Fibroblast of lung (primary cell): ENCODE data around the gene CNN2. TPM values are rescaled to one million over a fixed set of nuclear protein-coding genes. Genes with fewer than 3 reads are reported as not detected.

ENCODE experiments used
- DNase-seq, 2 donors: peaks; one replicate each; pipeline versions ENCODE4 v3.0.0 to v3.0.0-alpha.2; 2010; ENCODE audit warnings: low read depth in 2 of 2
- H2AFZ ChIP-seq: 2 replicates; pipeline ENCODE4 v1.5.1; 2012; ENCODE audit warnings: low read length, control low read depth, inconsistent platforms
- H3K27ac ChIP-seq: 2 replicates; pipeline ENCODE4 v1.5.1; 2011; ENCODE audit warnings: low read length, control low read depth; ENCODE audit not compliant: insufficient read depth
- H3K27me3 ChIP-seq: 2 replicates; pipeline ENCODE4 v1.5.1; 2011; ENCODE audit warnings: mild to moderate bottlenecking, low read length; ENCODE audit not compliant: control insufficient read depth, insufficient read depth
- H3K36me3 ChIP-seq: 2 replicates; pipeline ENCODE4 v1.5.1; 2011; ENCODE audit warnings: low read length; ENCODE audit not compliant: control insufficient read depth, insufficient read depth
- H3K4me1 ChIP-seq: 2 replicates; pipeline ENCODE4 v1.5.1; 2011; ENCODE audit warnings: low read length; ENCODE audit not compliant: control insufficient read depth, insufficient read depth; ENCODE audit errors: extremely low read depth
- H3K4me2 ChIP-seq: 2 replicates; pipeline ENCODE4 v1.5.1; 2011; ENCODE audit warnings: low read length, control low read depth; ENCODE audit not compliant: insufficient read depth; ENCODE audit errors: extremely low read depth
- H3K4me3 ChIP-seq, 4 experiments: fragments of 200-600 bp in 1 of 4; sonication (generic) in 1 of 4; replicated peaks in 1 of 4; 2 replicates each; pipeline ENCODE4 v1.5.1; 2011 to 2016; ENCODE audit warnings: low read length in 4 of 4, low read depth in 3 of 4, mild to moderate bottlenecking in 3 of 4, control low read depth in 2 of 4, inconsistent platforms in 1 of 4, mixed read lengths in 1 of 4; ENCODE audit not compliant: insufficient read depth in 1 of 4; ENCODE audit errors: control extremely low read depth in 1 of 4
- H3K79me2 ChIP-seq: 2 replicates; pipeline ENCODE4 v1.5.1; 2012; ENCODE audit warnings: mild to moderate bottlenecking, low read length, inconsistent platforms; ENCODE audit not compliant: control insufficient read depth, insufficient read depth
- H3K9ac ChIP-seq: 2 replicates; pipeline ENCODE4 v1.5.1; 2011; ENCODE audit warnings: mild to moderate bottlenecking, low read length, control low read depth; ENCODE audit not compliant: insufficient read depth
- H3K9me3 ChIP-seq: 2 replicates; pipeline ENCODE4 v1.5.1; 2012; ENCODE audit warnings: low read depth, low read length; ENCODE audit not compliant: control insufficient read depth, insufficient read depth
- H4K20me1 ChIP-seq: 2 replicates; pipeline ENCODE4 v1.5.1; 2011; ENCODE audit warnings: low read length; ENCODE audit not compliant: control insufficient read depth, insufficient read depth; ENCODE audit errors: extremely low read depth
- CTCF ChIP-seq, 2 donors: IDR thresholded peaks in 1 of 2; conservative IDR thresholded peaks in 1 of 2; 1 replicate in 1 of 2; 2 replicates in 1 of 2; pipeline ENCODE4 v1.5.1; 2011 to 2012; ENCODE audit warnings: low read length in 2 of 2, control low read depth in 1 of 2, inconsistent platforms in 1 of 2, low read depth in 1 of 2, mild to moderate bottlenecking in 1 of 2
- EZH2 ChIP-seq: IDR thresholded peaks from 2 replicates; pipeline ENCODE4 v1.5.1; 2012; ENCODE audit warnings: low read length, control low read depth, mild to moderate bottlenecking; ENCODE audit errors: missing control alignments
- polyA plus RNA-seq, 2 donors: library from polyadenylated mRNA; depleted of rRNA in 1 of 2; stranded (reverse) in 1 of 2; unstranded in 1 of 2; fragments of >200 nt; gene quantifications; 2 replicates each; pipeline ENCODE4 v1.2.1, GENCODE V29; 2011 to 2012; ENCODE audit warnings: missing spikeins in 1 of 2
- total RNA-seq: library from RNA; depleted of rRNA; stranded (reverse); fragments of >200 nt; gene quantifications from 2 replicates; pipeline ENCODE4 v1.2.1, GENCODE V29; 2014

Gene CNN2
- total and polyA plus RNA-seq, 2 donors (not counting 1 experiment from before 2014, with no cell fraction given) = 194 to 473 TPM

- DNase-seq = no peak
- H3K4me3 ChIP-seq = no peak overlapping the region
- H3K9me3 ChIP-seq = no peaks in the 10 kb centered on the region
- no peak overlapping the region for H3K27ac ChIP-seq
- no peaks in the 10 kb centered on the region for H3K79me2 ChIP-seq
- no peak overlapping the region for H3K4me2 ChIP-seq
- no peaks in the 10 kb centered on the region for H3K4me1 ChIP-seq
- H3K9ac ChIP-seq = no peak overlapping the region
- H3K36me3 ChIP-seq = peaks cover 3% of the 10 kb centered on the region
- TF ChIP-seq EZH2 (no peak), CTCF (conservative IDR thresholded peaks at IDR 0.05 in 1 of 2, IDR thresholded peaks at IDR 0.05 in 1 of 2; ENCODE audit: low read depth in 1 of 2, low read length in 2 of 2) (no peak)
- H2AFZ ChIP-seq = no peak overlapping the region
- H4K20me1 ChIP-seq = no peaks in the 10 kb centered on the region
- no peaks in the 10 kb centered on the region for H3K27me3 ChIP-seq
Observed at GRCh38 chr19:1082928-1083816, 56.8 kb downstream of the CNN2 start.

- Histone ChIP-seq H2AFZ (no peak overlapping the region), H3K4me3 (no peak overlapping the region), H3K79me2 (no peaks in the 10 kb centered on the region), H3K27me3 (no peaks in the 10 kb centered on the region), H3K4me1 (no peaks in the 10 kb centered on the region), H3K4me2 (no peak overlapping the region), H3K36me3 (peaks cover 11% of the 10 kb centered on the region), H3K9me3 (no peaks in the 10 kb centered on the region), H4K20me1 (no peaks in the 10 kb centered on the region), H3K9ac (no peak overlapping the region), H3K27ac (no peak overlapping the region)
- TF ChIP-seq CTCF (conservative IDR thresholded peaks at IDR 0.05 in 1 of 2, IDR thresholded peaks at IDR 0.05 in 1 of 2; ENCODE audit: low read depth in 1 of 2, low read length in 2 of 2) (no peak), EZH2 (no peak)
- no peak for DNase-seq
Observed at GRCh38 chr19:1084024-1084868, 57.8 kb downstream of the CNN2 start.

- Histone ChIP-seq H3K36me3 (peaks cover 11% of the 10 kb centered on the region), H3K4me2 (no peak overlapping the region), H4K20me1 (no peaks in the 10 kb centered on the region), H3K4me3 (no peak overlapping the region), H3K27me3 (no peaks in the 10 kb centered on the region), H3K27ac (no peak overlapping the region), H3K9me3 (no peaks in the 10 kb centered on the region), H3K4me1 (no peaks in the 10 kb centered on the region), H3K9ac (no peak overlapping the region), H2AFZ (no peak overlapping the region), H3K79me2 (no peaks in the 10 kb centered on the region)
- no peak for TF ChIP-seq EZH2
- no peak for TF ChIP-seq CTCF (conservative IDR thresholded peaks at IDR 0.05 in 1 of 2, IDR thresholded peaks at IDR 0.05 in 1 of 2; ENCODE audit: low read depth in 1 of 2, low read length in 2 of 2)
- DNase-seq = no peak
Observed at GRCh38 chr19:1085053-1085658, 58.7 kb downstream of the CNN2 start.
